ENCODE results near the gene RPS6KA1. TPM values are rescaled to one million over a fixed set of nuclear protein-coding genes. Genes with fewer than 3 reads are reported as not detected.

Gene RPS6KA1
- total and polyA plus RNA-seq, 2 of the 8 experiments (the other 6 are each of a cell fraction or from before 2014, with no cell fraction given) = 44.3 to 55.0 TPM

GRCh38 chr1:26544126-26544525, 14.6 kb downstream of the RPS6KA1 start:
- ChIA-PET CTCF (ENCODE audit: partially characterized antibody) (no interaction called here), POLR2A (ENCODE audit: partially characterized antibody) (no interaction called here)
- Histone ChIP-seq H3K4me3 (ENCODE audit: extremely low read depth in 1 of 4, insufficient read depth in 2 of 4, low read depth in 3 of 4, low read length in 4 of 4) (no peak overlapping the region), H3K18ac (ENCODE audit: extremely low read depth, low read length) (no peak overlapping the region), H2BK5ac (ENCODE audit: low read depth, low read length) (no peak overlapping the region), H3K56ac (replicated peaks; ENCODE audit: insufficient read length, low read depth, low read length) (no peak overlapping the region), H3K27me3 (replicated peaks in 1 of 4; ENCODE audit: control insufficient read depth in 3 of 4, extremely low read depth in 1 of 4, insufficient read depth in 3 of 4, low read length in 3 of 4) (no peaks in the 10 kb centered on the region), H3K9ac (replicated peaks in 1 of 4; ENCODE audit: extremely low read depth in 1 of 4, low read depth in 3 of 4, low read length in 3 of 4) (no peak overlapping the region), H3K14ac (ENCODE audit: insufficient read length) (no peak overlapping the region), H2AFZ (ENCODE audit: low read length) (no peak overlapping the region), H3K36me3 (ENCODE audit: control insufficient read depth in 2 of 4, insufficient read depth in 4 of 4, low read length in 3 of 4) (peaks cover 0 to 3% (median under 1%) of the 10 kb centered on the region in 4 experiments; a peak in 2 of 8 replicates), H2BK15ac (ENCODE audit: low read length) (no peak overlapping the region), H3K23ac (ENCODE audit: insufficient read length) (no peak overlapping the region), H4K20me1 (replicated peaks in 1 of 2; ENCODE audit: control insufficient read depth in 1 of 2, insufficient read depth in 2 of 2, low read length in 2 of 2) (peaks cover 5 to 18% of the 10 kb centered on the region in 2 experiments), H3K9me3 (ENCODE audit: insufficient read depth in 2 of 2, low read depth in 1 of 2, low read length in 1 of 2) (no peaks in the 10 kb centered on the region), H3K27ac (ENCODE audit: low read depth, low read length) (no peak overlapping the region), H3K79me1 (ENCODE audit: low read depth, low read length) (peaks cover 10% of the 10 kb centered on the region), H3K23me2 (ENCODE audit: low read depth, low read length) (no peaks in the 10 kb centered on the region), H3K4me1 (replicated peaks in 1 of 4; ENCODE audit: control insufficient read depth in 3 of 4, insufficient read depth in 4 of 4, low read length in 3 of 4) (peaks cover 0 to 17% (median 7%) of the 10 kb centered on the region in 4 experiments; a peak in 6 of 7 replicates), H3K79me2 (ENCODE audit: control insufficient read depth in 1 of 2, insufficient read depth in 2 of 2, low read length in 2 of 2) (no peaks in the 10 kb centered on the region), H4K5ac (ENCODE audit: insufficient read length, low read depth, low read length) (no peak overlapping the region), H2BK20ac (ENCODE audit: low read length) (no peak overlapping the region), H2AK5ac (ENCODE audit: low read depth, low read length) (no peak overlapping the region), H2BK120ac (replicated peaks; ENCODE audit: low read depth, low read length) (no peak overlapping the region), H3K4ac (replicated peaks; ENCODE audit: insufficient read length, low read depth, low read length) (no peak overlapping the region), H4K8ac (ENCODE audit: extremely low read depth, insufficient read depth, low read length) (no peak overlapping the region), H3K4me2 (ENCODE audit: insufficient read depth in 1 of 2, low read depth in 2 of 2, low read length in 2 of 2) (no peak overlapping the region), H2BK12ac (ENCODE audit: low read depth, low read length) (no peak overlapping the region), H4K91ac (replicated peaks; ENCODE audit: insufficient read length, low read length) (no peak overlapping the region)
- FAIRE-seq = no peak
- no peak for DNase-seq (ENCODE audit: low read depth in 1 of 2, low spot score in 2 of 2)
- WGBS, 2 experiments (ENCODE audit: extremely low coverage in 1 of 2, insufficient coverage in 1 of 2, insufficient read length in 1 of 2, insufficient replicate concordance in 2 of 2, low coverage in 1 of 2, low lambda C conversion rate in 2 of 2, missing lambda C conversion rate in 1 of 2) = 91% methylated on average over 5 of the region's 5 CpGs; no CpG with 5 or more reads in 1 of the 2 experiments

Data from H1 (cell line).